ENCODE results near the gene ODAD4.

DNA sequence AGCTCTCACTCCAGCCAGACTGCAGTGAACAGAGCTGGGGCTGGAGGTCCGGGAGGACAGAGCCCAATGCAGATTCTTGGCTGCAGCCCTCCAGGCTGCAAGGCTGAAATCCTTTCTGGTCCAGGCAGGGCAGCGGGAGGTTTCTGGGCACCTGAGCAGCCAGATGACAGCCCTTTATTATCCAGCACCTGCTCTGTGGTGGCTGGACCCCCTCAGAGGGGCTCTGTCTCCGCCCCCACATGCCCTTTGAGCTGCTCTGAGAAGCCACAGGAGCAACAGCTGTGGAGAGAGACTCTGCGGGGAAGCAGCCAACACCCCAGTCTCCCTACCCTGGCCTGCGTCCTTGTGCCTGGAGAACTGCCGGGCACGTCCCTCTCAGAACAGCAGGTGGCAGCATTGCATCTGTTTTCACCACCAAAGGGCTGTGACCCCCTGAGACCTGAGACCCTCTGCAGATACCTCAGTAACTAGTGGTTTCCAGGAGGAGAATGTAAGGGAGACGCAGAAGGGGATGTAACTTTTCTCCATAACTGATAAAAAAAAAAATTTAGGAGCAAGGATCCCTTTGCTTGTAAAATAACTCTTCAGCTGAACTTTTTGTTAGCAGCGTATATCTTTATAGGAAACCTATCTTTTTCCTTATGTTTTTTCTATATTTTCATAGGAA, 32.5 kb downstream of the ODAD4 start:
- no peak for TF ChIP-seq RCOR1 (IDR thresholded peaks at IDR 0.05; ENCODE audit: insufficient replicate concordance, low read length)
- TF ChIP-seq, protein P1, sequence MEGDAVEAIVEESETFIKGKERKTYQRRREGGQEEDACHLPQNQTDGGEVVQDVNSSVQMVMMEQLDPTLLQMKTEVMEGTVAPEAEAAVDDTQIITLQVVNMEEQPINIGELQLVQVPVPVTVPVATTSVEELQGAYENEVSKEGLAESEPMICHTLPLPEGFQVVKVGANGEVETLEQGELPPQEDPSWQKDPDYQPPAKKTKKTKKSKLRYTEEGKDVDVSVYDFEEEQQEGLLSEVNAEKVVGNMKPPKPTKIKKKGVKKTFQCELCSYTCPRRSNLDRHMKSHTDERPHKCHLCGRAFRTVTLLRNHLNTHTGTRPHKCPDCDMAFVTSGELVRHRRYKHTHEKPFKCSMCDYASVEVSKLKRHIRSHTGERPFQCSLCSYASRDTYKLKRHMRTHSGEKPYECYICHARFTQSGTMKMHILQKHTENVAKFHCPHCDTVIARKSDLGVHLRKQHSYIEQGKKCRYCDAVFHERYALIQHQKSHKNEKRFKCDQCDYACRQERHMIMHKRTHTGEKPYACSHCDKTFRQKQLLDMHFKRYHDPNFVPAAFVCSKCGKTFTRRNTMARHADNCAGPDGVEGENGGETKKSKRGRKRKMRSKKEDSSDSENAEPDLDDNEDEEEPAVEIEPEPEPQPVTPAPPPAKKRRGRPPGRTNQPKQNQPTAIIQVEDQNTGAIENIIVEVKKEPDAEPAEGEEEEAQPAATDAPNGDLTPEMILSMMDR (conservative IDR thresholded peaks at IDR 0.05; ENCODE audit: low read depth, low read length): peak; percentile 85
- TF ChIP-seq, protein P2, sequence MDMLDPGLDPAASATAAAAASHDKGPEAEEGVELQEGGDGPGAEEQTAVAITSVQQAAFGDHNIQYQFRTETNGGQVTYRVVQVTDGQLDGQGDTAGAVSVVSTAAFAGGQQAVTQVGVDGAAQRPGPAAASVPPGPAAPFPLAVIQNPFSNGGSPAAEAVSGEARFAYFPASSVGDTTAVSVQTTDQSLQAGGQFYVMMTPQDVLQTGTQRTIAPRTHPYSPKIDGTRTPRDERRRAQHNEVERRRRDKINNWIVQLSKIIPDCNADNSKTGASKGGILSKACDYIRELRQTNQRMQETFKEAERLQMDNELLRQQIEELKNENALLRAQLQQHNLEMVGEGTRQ (IDR thresholded peaks at IDR 0.05; ENCODE audit: low read depth, low read length): no peak
- TF ChIP-seq MAZ (IDR thresholded peaks at IDR 0.05; ENCODE audit: borderline replicate concordance, low read depth, low read length): no peak; the same call in 1 of the 2 replicates
- no peak; the same call in 1 of the 2 replicates for TF ChIP-seq POLR2A (IDR thresholded peaks at IDR 0.05; ENCODE audit: low read depth, low read length)
- TF ChIP-seq MXI1 (IDR thresholded peaks at IDR 0.05; ENCODE audit: borderline replicate concordance, low read depth, low read length): no peak
- no peak for TF ChIP-seq MAFK (IDR thresholded peaks at IDR 0.05; ENCODE audit: low read depth, low read length)
- TF ChIP-seq FOS (IDR thresholded peaks at IDR 0.05; ENCODE audit: low read depth, low read length): no peak
